Measurements from ENCODE around the gene STN1. TPM values are rescaled to one million over a fixed set of nuclear protein-coding genes. Genes with fewer than 3 reads are reported as not detected.
A peak's percentile ranks its signal among the peaks of the same experiment; 100 is the strongest.

The STN1 gene
- total RNA-seq, 1 experiment from 2014 or later = 74.7 TPM

DNA sequence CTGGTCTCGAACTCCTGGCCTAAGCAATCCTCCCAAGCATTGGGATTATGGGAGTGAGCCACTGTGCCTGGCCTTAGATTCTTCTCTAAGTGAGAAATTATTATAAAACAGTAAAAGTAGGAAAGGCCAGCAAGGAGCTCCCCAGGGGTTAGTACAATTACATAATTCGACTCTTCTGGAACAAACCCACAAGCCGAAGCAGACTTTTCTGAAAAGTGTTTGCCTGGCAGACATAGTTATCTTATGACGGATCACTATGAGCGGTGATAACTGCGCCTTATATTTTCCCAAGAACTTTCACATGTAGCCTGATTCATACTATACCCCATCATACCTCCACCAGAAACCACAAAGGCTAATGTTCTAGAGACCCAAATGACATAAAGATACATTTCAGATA, 32.4 kb downstream of the STN1 start:
- intact Hi-C loops (cut with micrococcal nuclease) = loop anchor here (2.0 to 5.0 kb wide), 5 partner anchors 132 to 737 kb away; partner anchors contain the start of gene CFAP58
- Histone ChIP-seq H3K4me2 (ENCODE audit: low read length) (no peak overlapping the region), H3K4me3 (replicated peaks in 1 of 2; ENCODE audit: low read depth in 1 of 2, low read length in 2 of 2) (no peak overlapping the region), H3K9ac (ENCODE audit: low read length) (no peak overlapping the region), H2AFZ (ENCODE audit: low read depth, low read length, poor library complexity, severe bottlenecking) (no peak overlapping the region), H3K9me2 (ENCODE audit: insufficient read depth) (no peaks in the 10 kb centered on the region), H3K9me3 (ENCODE audit: control insufficient read depth in 1 of 2, insufficient read depth in 1 of 2, low read depth in 1 of 2, low read length in 2 of 2) (no peaks in the 10 kb centered on the region), H3K27me3 (ENCODE audit: insufficient read depth, low read length) (no peaks in the 10 kb centered on the region), H3K27ac (ENCODE audit: low read depth, low read length) (no peak overlapping the region), H4K20me1 (ENCODE audit: insufficient read depth) (no peaks in the 10 kb centered on the region), H3K4me1 (ENCODE audit: control insufficient read depth in 1 of 2, insufficient read depth in 2 of 2, low read length in 2 of 2) (peaks cover 25 to 29% of the 10 kb centered on the region in 2 experiments), H3K79me2 (ENCODE audit: insufficient read depth, low read length) (no peaks in the 10 kb centered on the region), H3K36me3 (ENCODE audit: control insufficient read depth in 1 of 2, insufficient read depth in 2 of 2, low read length in 2 of 2) (peaks cover 17 to 30% of the 10 kb centered on the region in 2 experiments; a peak in 3 of 4 replicates)
- CTCF ChIA-PET = interaction anchor here (1.1 to 5.5 kb wide), 4 partner anchors 10 to 174 kb away, joined by 3 to 48 read pairs (median 6); no protein-coding TSS in a partner anchor
- POLR2A ChIA-PET = no interaction called here
- TF ChIP-seq EZH2phosphoT487 (IDR thresholded peaks at IDR 0.05; ENCODE audit: borderline replicate concordance) (no peak), POLR2A (IDR thresholded peaks at IDR 0.05; ENCODE audit: borderline replicate concordance, extremely low read depth, insufficient read depth, insufficient read length) (no peak), TCF7L2 (IDR thresholded peaks at IDR 0.05; ENCODE audit: borderline replicate concordance, extremely low read depth, insufficient read depth, insufficient read length) (no peak), EGR1 (IDR thresholded peaks at IDR 0.05; ENCODE audit: low read depth) (no peak)
- DNase-seq (ENCODE audit: low read depth, low spot score) (no peak), ATAC-seq (no peak)
- RAD21 ChIA-PET (ENCODE audit: low non-redundant PET in 1 of 2, low total read pairs in 2 of 2, uncharacterized antibody in 2 of 2, unreplicated experiment in 2 of 2) = interaction anchor here (1.8 to 2.9 kb wide), 2 partner anchors 173 kb away, joined by 5 to 7 read pairs; no protein-coding TSS in a partner anchor
- no TSS peak for BruUV-seq (replicated peaks)

DNA sequence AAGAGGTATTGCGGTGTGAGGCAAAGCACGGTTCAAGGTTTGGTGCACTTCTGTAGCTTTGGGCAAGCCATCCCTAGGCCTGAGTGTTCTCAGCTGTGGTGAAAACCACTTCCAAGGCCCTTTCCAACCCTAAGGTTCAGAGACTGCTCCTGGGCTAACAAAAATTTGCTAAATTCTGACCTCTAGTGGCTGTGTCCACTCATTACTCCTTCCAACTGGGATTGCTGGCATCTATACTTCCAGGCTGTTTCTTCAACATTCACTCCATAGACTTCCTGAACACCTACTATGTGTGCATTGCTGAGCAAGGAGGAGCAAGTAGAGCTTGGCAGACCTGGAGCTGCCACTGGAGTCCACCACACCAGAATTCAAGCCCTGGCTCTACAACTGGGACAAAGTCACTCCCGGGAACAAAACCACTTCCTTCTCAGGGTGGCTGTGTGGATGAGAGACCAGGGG, 33.3 kb downstream of the STN1 start:
- Histone ChIP-seq H3K4me2 (ENCODE audit: low read length) (no peak overlapping the region), H3K4me3 (replicated peaks in 1 of 2; ENCODE audit: low read depth in 1 of 2, low read length in 2 of 2) (no peak overlapping the region), H3K9me3 (ENCODE audit: control insufficient read depth in 1 of 2, insufficient read depth in 1 of 2, low read depth in 1 of 2, low read length in 2 of 2) (no peaks in the 10 kb centered on the region), H4K20me1 (ENCODE audit: insufficient read depth) (no peaks in the 10 kb centered on the region), H3K79me2 (ENCODE audit: insufficient read depth, low read length) (no peaks in the 10 kb centered on the region), H3K27me3 (ENCODE audit: insufficient read depth, low read length) (no peaks in the 10 kb centered on the region), H3K9ac (ENCODE audit: low read length) (no peak overlapping the region), H3K9me2 (ENCODE audit: insufficient read depth) (no peaks in the 10 kb centered on the region), H3K4me1 (ENCODE audit: control insufficient read depth in 1 of 2, insufficient read depth in 2 of 2, low read length in 2 of 2) (peaks cover 16 to 20% of the 10 kb centered on the region in 2 experiments; a peak in 3 of 4 replicates), H3K27ac (ENCODE audit: low read depth, low read length) (no peak overlapping the region), H2AFZ (ENCODE audit: low read depth, low read length, poor library complexity, severe bottlenecking) (no peak overlapping the region), H3K36me3 (ENCODE audit: control insufficient read depth in 1 of 2, insufficient read depth in 2 of 2, low read length in 2 of 2) (peaks cover 17 to 35% of the 10 kb centered on the region in 2 experiments; a peak in 3 of 4 replicates)
- TF ChIP-seq, protein P1, sequence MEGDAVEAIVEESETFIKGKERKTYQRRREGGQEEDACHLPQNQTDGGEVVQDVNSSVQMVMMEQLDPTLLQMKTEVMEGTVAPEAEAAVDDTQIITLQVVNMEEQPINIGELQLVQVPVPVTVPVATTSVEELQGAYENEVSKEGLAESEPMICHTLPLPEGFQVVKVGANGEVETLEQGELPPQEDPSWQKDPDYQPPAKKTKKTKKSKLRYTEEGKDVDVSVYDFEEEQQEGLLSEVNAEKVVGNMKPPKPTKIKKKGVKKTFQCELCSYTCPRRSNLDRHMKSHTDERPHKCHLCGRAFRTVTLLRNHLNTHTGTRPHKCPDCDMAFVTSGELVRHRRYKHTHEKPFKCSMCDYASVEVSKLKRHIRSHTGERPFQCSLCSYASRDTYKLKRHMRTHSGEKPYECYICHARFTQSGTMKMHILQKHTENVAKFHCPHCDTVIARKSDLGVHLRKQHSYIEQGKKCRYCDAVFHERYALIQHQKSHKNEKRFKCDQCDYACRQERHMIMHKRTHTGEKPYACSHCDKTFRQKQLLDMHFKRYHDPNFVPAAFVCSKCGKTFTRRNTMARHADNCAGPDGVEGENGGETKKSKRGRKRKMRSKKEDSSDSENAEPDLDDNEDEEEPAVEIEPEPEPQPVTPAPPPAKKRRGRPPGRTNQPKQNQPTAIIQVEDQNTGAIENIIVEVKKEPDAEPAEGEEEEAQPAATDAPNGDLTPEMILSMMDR (IDR thresholded peaks at IDR 0.05 in 2 of 3, conservative IDR thresholded peaks at IDR 0.05 in 1 of 3; ENCODE audit: borderline replicate concordance in 1 of 3, insufficient read depth in 1 of 3, low read depth in 2 of 3, low read length in 2 of 3) = peak; percentile 89 to 96 (median 91)
- TF ChIP-seq RAD21 (IDR thresholded peaks at IDR 0.05; ENCODE audit: low read depth) (peak; percentile 93), POLR2AphosphoS5 (IDR thresholded peaks at IDR 0.05; ENCODE audit: low read depth, low read length) (no peak)
- intact Hi-C loops (cut with micrococcal nuclease) = loop anchor here (1.0 to 5.0 kb wide), 6 partner anchors 133 to 738 kb away; partner anchors contain the start of gene CFAP58
- ChIA-PET CTCF (interaction anchor here (1.1 to 5.5 kb wide), 3 partner anchors 11 to 173 kb away, joined by 3 to 48 read pairs (median 5); no protein-coding TSS in a partner anchor), POLR2A (no interaction called here), RAD21 (ENCODE audit: low non-redundant PET in 1 of 2, low total read pairs in 2 of 2, uncharacterized antibody in 2 of 2, unreplicated experiment in 2 of 2) (interaction anchor here (1.8 to 2.9 kb wide), 2 partner anchors 172 kb away, joined by 5 to 7 read pairs; no protein-coding TSS in a partner anchor)
- no TSS peak for BruUV-seq (replicated peaks)
- DNase-seq (ENCODE audit: low read depth, low spot score) = no peak
- peak; percentile 83 for ATAC-seq
